Heart right ventricle (tissue), 16 donors: ENCODE results near the gene MEG3. TPM values are rescaled to one million over a fixed set of nuclear protein-coding genes. Genes with fewer than 3 reads are reported as not detected.

Source experiments
- ATAC-seq, 8 donors: fragments of 200-7000 bp; cut with Tn5 transposase; one replicate each; pipeline ENCODE4 v1.9.1; 2020; ENCODE audit warnings: mild to moderate bottlenecking in 8 of 8, moderate library complexity in 8 of 8, moderate number of reproducible peaks in 1 of 8
- DNase-seq, 2 donors: peaks; one replicate each; pipeline ENCODE4 v3.0.0-alpha.2; 2020
- H3K27ac ChIP-seq, 10 donors: fragments of 200-600 bp; sonication (generic) in 2 of 10; one replicate each; pipeline versions ENCODE4 v1.5.0 to v1.8.0; 2020 to 2022; ENCODE audit warnings: mild to moderate bottlenecking in 3 of 10
- H3K27me3 ChIP-seq, 7 donors: fragments of 200-600 bp; one replicate each; pipeline ENCODE4 v1.8.0; 2021 to 2022; ENCODE audit warnings: mild to moderate bottlenecking in 2 of 7
- H3K36me3 ChIP-seq, 9 donors: fragments of 200-600 bp; sonication (generic) in 1 of 9; one replicate each; pipeline versions ENCODE4 v1.5.0 to v1.8.0; 2020 to 2022; ENCODE audit warnings: mild to moderate bottlenecking in 2 of 9
- H3K4me1 ChIP-seq, 9 donors: fragments of 200-600 bp; sonication (generic) in 1 of 9; one replicate each; pipeline versions ENCODE4 v1.5.0 to v1.8.0; 2020 to 2022; ENCODE audit warnings: mild to moderate bottlenecking in 4 of 9
- H3K4me3 ChIP-seq, 10 donors: fragments of 200-600 bp; sonication (generic) in 2 of 10; one replicate each; pipeline versions ENCODE4 v1.5.0 to v1.8.0; 2020 to 2022; ENCODE audit warnings: mild to moderate bottlenecking in 7 of 10, moderate library complexity in 2 of 10
- H3K9me3 ChIP-seq, 11 donors: fragments of 200-600 bp in 10 of 11; sonication (generic) in 2 of 11; one replicate each; pipeline versions ENCODE4 v1.5.0 to v1.8.0; 2013 to 2022; ENCODE audit warnings: mild to moderate bottlenecking in 2 of 11, control low read depth in 1 of 11, moderate library complexity in 1 of 11
- WGBS, 2 donors: extraction: QIAGEN DNeasy Blood & Tissue Kit; methylation state at CpG; one replicate each; pipeline ENCODE4 v1.1.7; 2013; ENCODE audit warnings: inconsistent platforms in 1 of 2; 5-methylcytosine and 5-hydroxymethylcytosine counted together
- intact Hi-C, 10 donors: fragments of 100-400 bp; cut with DNase I; formaldehyde crosslinking; loops; one replicate each; pipeline versions ENCODE4 v1.11.1 to v1.14.2; 2022
- polyA plus RNA-seq, 2 donors: library from polyadenylated mRNA; stranded (reverse); fragments of 200-250 nt; gene quantifications; one replicate each; pipeline ENCODE4 v1.2.3, GENCODE V29; 2013
- total RNA-seq, 10 donors: library from RNA; stranded (reverse); fragmentation: NEBNext Ultra II Directional in 3 of 10; extraction: Animal tissue kit (Norgen Biotek cat#: 25700) in 3 of 10; gene quantifications; one replicate each; pipeline versions ENCODE4 v1.2.1 to v1.2.4, GENCODE V29; 2021 to 2023
- TF ChIP-seq, protein P1 (sequence below), 9 donors: fragments of 200-600 bp; sonication (generic) in 2 of 9; IDR thresholded peaks; one replicate each; pipeline versions ENCODE4 v1.5.0 to v1.8.0; 2021 to 2022; ENCODE audit warnings: antibody characterized with exemption in 9 of 9, mild to moderate bottlenecking in 5 of 9, moderate library complexity in 1 of 9
- donor health status: Arrhythmogenic right ventricular cardiomyopathy.
- donor health status: ischemic (EF 13 %, LVEDD 7.1; RV severe dilation, severe dysfunction).
- donor health status: healthy with polysubstance abuse.
- donor health status: DM: no; HTN: yes; CAD: no.
- donor health status: DM: no; HTN: no; CAD: no.
- donor health status: ischemic (EF 25% LVEDD 6.9; RV normal size, moderate dysfunction).
- donor health status: ischemic (EF 25% LVEDD 5.7; RV mildly dilated, moderate dysfunction).
- donor health status: healthy.
- donor health status: DM: yes; HTN: yes; CAD: no.
- donor health status: Ischemic cardiomyopathy.
- donor health status: ischemic (EF 35%, LVEDD 5.7; RV mildly dilated, moderate dysfunction).
- donor health status: nonischemic (EF 11% LVEDD 7.7; RV severe dilation, severe dysfunction).
- donor health status: DM: yes; HTN: yes; CAD: no.
- donor health status: PGD.
- donor health status: ischemic (EF 29% LVEDD 5.4; RV normal size, mild dysfunction).
- donor health status: nonischemic (EF 23%, LVEDD 6.1; RV moderate dilation, normal function).

Gene MEG3
- total and polyA plus RNA-seq, 12 donors: 7.7 to 122 (median 12.4) TPM

DNA sequence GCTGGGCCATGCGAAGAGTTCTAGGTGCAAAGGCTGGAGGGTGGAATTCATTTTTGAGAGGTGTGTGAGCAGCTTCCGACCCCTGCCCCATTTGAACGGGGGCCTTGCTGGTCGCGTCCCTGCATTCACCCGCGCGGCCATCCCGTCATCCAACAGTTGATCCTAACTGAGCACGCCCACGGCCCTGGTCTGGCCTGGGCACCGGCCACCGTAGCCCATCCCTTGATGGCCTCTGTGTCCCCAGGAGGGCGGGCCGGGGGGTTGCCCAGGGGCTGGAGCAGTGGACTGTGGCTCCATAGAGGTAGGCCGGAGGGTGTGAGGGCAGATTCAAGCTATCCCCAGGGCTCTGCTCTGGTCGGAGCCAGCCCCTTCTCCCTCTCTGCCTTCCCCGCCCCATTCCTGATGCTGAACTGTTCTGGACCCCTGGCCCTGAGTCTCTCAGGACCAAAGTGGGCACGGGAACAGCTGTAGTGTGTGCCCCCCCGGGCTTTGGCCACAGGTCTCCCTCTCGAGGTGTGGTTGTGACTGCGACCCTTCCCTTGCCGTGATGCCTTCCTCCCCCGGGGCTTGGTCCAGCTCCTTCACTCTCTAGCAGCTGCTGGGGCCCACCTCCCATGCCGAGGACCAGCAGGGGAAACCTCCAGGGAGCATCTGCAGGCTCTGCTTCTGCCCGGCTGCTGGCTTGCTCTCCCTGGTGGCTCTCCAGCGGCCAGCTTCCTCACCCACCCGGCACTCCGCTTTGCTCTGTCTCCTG is 9.1 kb downstream of the MEG3 start:
- Histone ChIP-seq H3K27ac (no peak overlapping the region), H3K27me3 (peaks cover 0 to 46% (median 32%) of the 10 kb centered on the region in 7 donors), H3K4me1 (no peaks in the 10 kb centered on the region), H3K9me3 (no peaks in the 10 kb centered on the region), H3K36me3 (no peaks in the 10 kb centered on the region), H3K4me3 (no peak overlapping the region)
- 78 to 82% methylated on average over 29 of the region's 29 CpGs for WGBS, 2 donors
- TF ChIP-seq, protein P1, sequence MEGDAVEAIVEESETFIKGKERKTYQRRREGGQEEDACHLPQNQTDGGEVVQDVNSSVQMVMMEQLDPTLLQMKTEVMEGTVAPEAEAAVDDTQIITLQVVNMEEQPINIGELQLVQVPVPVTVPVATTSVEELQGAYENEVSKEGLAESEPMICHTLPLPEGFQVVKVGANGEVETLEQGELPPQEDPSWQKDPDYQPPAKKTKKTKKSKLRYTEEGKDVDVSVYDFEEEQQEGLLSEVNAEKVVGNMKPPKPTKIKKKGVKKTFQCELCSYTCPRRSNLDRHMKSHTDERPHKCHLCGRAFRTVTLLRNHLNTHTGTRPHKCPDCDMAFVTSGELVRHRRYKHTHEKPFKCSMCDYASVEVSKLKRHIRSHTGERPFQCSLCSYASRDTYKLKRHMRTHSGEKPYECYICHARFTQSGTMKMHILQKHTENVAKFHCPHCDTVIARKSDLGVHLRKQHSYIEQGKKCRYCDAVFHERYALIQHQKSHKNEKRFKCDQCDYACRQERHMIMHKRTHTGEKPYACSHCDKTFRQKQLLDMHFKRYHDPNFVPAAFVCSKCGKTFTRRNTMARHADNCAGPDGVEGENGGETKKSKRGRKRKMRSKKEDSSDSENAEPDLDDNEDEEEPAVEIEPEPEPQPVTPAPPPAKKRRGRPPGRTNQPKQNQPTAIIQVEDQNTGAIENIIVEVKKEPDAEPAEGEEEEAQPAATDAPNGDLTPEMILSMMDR (IDR thresholded peaks at IDR 0.05): no peak
- ATAC-seq (peak in 1 of 8 donors; percentile 14), DNase-seq (no peak)
- intact Hi-C loops: no loop called here

DNA sequence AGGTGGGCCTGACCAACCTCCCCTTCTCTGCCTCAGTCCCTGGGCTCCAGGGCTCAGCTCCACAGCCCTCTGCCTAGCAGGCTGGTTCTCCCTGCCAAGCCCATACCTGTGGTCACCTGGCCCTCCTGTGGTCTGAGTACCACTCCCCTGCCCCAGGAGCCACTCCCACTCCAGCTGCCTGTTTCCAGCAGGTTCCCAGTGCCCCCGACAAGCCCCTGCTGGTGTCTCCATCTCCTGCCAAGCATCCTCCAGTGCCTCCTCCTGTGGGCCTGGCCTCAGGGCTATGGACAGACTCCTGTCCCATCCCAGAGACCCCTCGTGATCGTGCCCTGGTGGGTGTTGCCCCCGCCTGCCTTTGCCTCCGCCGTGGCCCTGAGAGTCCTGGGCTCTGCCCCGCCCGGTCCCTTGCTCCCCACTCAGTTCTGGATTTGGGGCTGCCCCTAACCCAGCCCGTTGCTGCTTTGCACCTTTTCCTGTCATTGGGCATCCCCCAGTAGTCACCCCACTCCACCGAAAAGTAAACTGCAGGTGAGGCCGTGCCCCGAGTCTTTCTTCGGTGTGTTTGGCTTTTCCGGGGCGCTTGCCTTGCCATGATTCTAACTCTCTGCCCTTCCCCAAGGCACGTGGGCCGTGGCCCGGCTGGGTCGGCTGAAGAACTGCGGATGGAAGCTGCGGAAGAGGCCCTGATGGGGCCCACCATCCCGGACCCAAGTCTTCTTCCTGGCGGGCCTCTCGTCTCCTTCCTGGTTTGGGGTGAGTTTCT is 9.8 kb downstream of the MEG3 start:
- intact Hi-C loops: no loop called here
- ATAC-seq (peak in 1 of 8 donors; percentile 25), DNase-seq (no peak)
- Histone ChIP-seq H3K9me3 (no peaks in the 10 kb centered on the region), H3K36me3 (no peaks in the 10 kb centered on the region), H3K27ac (no peak overlapping the region), H3K4me3 (no peak overlapping the region), H3K27me3 (peaks cover 0 to 46% (median 32%) of the 10 kb centered on the region in 7 donors), H3K4me1 (no peaks in the 10 kb centered on the region)
- WGBS, 2 donors: 88 to 89% methylated on average over 24 of the region's 24 CpGs
- TF ChIP-seq, protein P1 (IDR thresholded peaks at IDR 0.05): no peak

DNA sequence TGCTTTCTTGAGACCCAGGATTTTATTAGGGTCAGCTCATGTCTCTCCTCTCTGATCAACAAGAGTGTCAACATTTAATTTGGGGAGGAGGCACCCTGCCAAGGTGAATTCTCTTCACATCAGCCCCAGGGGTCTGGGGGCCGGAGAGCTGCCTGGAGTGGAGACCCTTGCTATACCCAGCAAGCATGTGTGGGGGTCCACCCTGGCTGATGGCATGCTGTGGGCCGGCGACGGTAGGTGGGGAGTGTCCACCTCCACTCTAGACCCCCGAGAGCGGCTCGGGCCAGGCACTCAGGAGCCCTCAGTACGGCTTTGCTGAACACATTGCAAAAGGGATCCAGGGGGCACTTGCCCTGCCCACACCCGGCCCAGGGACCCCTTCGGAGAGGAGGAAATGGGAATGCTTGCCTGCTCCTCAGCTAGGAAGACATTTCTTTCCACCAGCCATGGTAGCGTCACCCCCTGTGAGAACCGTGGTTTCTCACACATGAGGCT is 10.4 kb downstream of the MEG3 start:
- H3K4me1 ChIP-seq: no peaks in the 10 kb centered on the region
- H3K27me3 ChIP-seq: peaks cover 0 to 43% (median 27%) of the 10 kb centered on the region in 7 donors
- DNase-seq (no peak), ATAC-seq (no peak)
- TF ChIP-seq, protein P1 (IDR thresholded peaks at IDR 0.05): no peak
- intact Hi-C loops: no loop called here
- H3K36me3 ChIP-seq: no peaks in the 10 kb centered on the region
- no peak overlapping the region for H3K27ac ChIP-seq
- WGBS, 2 donors: 88 to 93% methylated on average over 12 of the region's 12 CpGs
- no peaks in the 10 kb centered on the region for H3K9me3 ChIP-seq
- no peak overlapping the region for H3K4me3 ChIP-seq

DNA sequence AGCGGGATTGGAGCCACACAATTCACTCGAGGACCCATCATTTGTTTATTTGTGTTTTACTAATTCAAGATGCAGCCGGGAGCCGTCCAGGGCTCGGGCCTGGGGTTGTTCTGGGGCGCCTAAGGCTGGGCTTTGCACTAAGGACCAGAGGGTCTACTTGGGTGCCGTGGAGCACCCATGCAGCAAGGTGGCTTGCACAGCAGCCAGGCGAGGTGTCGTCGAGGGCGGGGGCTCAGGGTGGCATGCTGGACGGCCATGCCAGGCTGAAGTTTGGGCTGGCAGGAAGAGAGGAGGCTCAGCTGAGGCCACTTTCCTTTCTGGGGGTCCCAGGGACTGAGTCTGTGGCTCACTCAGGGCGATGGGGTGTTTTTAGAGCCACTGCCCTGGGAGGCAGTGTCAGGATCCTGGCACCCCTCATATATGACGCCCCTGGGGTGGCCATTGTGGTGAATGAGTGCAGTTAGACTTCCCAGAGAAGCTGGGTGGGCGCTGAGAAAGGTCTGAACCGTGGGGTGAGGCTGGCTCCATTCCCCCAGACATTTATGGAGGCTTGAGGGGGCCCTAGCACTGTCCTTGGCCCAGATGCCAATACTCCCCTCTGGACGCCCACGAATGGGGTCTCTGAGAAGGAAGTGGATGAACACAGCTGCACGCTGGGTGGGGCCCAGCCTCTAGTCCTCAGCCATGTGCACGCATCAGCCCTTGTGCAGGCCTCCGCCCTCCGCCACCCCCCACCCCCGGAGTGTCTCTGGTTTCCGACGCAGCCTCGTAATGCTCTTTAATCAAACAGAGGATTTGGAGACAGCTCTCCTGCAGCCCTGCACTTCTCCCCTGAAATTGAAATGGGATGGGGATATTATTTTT is 11.3 kb downstream of the MEG3 start:
- 85 to 87% methylated on average over 26 of the region's 26 CpGs for WGBS, 2 donors
- ATAC-seq (no peak), DNase-seq (no peak)
- TF ChIP-seq, protein P1 (IDR thresholded peaks at IDR 0.05): no peak
- H3K4me3 ChIP-seq: no peak overlapping the region
- H3K4me1 ChIP-seq: no peaks in the 10 kb centered on the region
- no peak overlapping the region for H3K27ac ChIP-seq
- no peaks in the 10 kb centered on the region for H3K9me3 ChIP-seq
- no peaks in the 10 kb centered on the region for H3K36me3 ChIP-seq
- H3K27me3 ChIP-seq: peaks cover 0 to 42% (median 20%) of the 10 kb centered on the region in 7 donors
- intact Hi-C loops: no loop called here
